Pons (tissue), 1 donor: ENCODE results near the gene TAS2R20.
A peak's percentile ranks its signal among the peaks of the same experiment; 100 is the strongest.

ENCODE experiments used
- DNase-seq: peaks from one replicate; pipeline ENCODE4 v3.0.0-alpha.2; 2016; ENCODE audit warnings: low spot score

The TAS2R20 gene

GRCh38 chr12:10959804-10960203, 38.3 kb downstream of the TAS2R20 start:
- peak; percentile 79 for DNase-seq

- no peak for DNase-seq
These were observed 40.4 kb downstream of the TAS2R20 start for GRCh38 chr12:10957741-10958140.

GRCh38 chr12:10956085-10956484, 42.0 kb downstream of the TAS2R20 start:
- DNase-seq = no peak

GRCh38 chr12:10952645-10953044, 45.5 kb downstream of the TAS2R20 start:
- DNase-seq = peak; percentile 25
